ENCODE measurements around the gene KCTD6.

DNA sequence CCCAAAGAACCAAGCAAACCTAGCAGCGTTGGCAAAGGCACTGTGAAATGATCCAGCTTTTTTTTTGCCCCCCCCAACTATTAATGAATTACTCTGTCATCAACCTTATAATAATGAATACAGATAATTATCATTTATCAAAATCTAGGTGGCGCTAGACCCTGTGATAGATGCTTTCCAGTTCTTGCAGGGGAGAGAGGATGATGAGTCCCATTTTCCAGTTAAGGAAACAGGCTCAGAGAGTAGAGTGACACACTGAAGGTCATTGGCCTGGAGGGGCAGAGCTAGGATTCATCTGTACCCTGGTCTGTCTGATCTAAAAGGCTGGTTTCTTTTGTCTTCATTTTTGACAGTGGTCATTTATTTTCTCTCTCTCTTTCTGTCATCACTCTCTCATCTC lies 40.1 kb downstream of the KCTD6 start:
- TF ChIP-seq, protein P1, sequence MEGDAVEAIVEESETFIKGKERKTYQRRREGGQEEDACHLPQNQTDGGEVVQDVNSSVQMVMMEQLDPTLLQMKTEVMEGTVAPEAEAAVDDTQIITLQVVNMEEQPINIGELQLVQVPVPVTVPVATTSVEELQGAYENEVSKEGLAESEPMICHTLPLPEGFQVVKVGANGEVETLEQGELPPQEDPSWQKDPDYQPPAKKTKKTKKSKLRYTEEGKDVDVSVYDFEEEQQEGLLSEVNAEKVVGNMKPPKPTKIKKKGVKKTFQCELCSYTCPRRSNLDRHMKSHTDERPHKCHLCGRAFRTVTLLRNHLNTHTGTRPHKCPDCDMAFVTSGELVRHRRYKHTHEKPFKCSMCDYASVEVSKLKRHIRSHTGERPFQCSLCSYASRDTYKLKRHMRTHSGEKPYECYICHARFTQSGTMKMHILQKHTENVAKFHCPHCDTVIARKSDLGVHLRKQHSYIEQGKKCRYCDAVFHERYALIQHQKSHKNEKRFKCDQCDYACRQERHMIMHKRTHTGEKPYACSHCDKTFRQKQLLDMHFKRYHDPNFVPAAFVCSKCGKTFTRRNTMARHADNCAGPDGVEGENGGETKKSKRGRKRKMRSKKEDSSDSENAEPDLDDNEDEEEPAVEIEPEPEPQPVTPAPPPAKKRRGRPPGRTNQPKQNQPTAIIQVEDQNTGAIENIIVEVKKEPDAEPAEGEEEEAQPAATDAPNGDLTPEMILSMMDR (IDR thresholded peaks at IDR 0.05): peak; percentile 44
- TF ChIP-seq MXI1 (IDR thresholded peaks at IDR 0.05; ENCODE audit: low read depth, low read length) (no peak), EP300 (IDR thresholded peaks at IDR 0.05; ENCODE audit: borderline replicate concordance in 1 of 2, low read depth in 1 of 2, low read length in 1 of 2) (no peak), SIN3A (IDR thresholded peaks at IDR 0.05; ENCODE audit: borderline replicate concordance, low read depth, low read length) (no peak), EZH2phosphoT487 (IDR thresholded peaks at IDR 0.05; ENCODE audit: borderline replicate concordance, low read depth) (no peak), CHD2 (IDR thresholded peaks at IDR 0.05; ENCODE audit: low read length, partially characterized antibody) (no peak), POLR2AphosphoS5 (IDR thresholded peaks at IDR 0.05; ENCODE audit: low read depth, low read length) (no peak), NFIC (IDR thresholded peaks at IDR 0.05; ENCODE audit: borderline replicate concordance) (no peak), PBX3 (IDR thresholded peaks at IDR 0.05) (no peak), RAD21 (IDR thresholded peaks at IDR 0.05; ENCODE audit: low read length) (no peak)
- TF ChIP-seq, protein P2, sequence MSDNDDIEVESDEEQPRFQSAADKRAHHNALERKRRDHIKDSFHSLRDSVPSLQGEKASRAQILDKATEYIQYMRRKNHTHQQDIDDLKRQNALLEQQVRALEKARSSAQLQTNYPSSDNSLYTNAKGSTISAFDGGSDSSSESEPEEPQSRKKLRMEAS (IDR thresholded peaks at IDR 0.05; ENCODE audit: low read depth): no peak
- TF ChIP-seq, protein P3, sequence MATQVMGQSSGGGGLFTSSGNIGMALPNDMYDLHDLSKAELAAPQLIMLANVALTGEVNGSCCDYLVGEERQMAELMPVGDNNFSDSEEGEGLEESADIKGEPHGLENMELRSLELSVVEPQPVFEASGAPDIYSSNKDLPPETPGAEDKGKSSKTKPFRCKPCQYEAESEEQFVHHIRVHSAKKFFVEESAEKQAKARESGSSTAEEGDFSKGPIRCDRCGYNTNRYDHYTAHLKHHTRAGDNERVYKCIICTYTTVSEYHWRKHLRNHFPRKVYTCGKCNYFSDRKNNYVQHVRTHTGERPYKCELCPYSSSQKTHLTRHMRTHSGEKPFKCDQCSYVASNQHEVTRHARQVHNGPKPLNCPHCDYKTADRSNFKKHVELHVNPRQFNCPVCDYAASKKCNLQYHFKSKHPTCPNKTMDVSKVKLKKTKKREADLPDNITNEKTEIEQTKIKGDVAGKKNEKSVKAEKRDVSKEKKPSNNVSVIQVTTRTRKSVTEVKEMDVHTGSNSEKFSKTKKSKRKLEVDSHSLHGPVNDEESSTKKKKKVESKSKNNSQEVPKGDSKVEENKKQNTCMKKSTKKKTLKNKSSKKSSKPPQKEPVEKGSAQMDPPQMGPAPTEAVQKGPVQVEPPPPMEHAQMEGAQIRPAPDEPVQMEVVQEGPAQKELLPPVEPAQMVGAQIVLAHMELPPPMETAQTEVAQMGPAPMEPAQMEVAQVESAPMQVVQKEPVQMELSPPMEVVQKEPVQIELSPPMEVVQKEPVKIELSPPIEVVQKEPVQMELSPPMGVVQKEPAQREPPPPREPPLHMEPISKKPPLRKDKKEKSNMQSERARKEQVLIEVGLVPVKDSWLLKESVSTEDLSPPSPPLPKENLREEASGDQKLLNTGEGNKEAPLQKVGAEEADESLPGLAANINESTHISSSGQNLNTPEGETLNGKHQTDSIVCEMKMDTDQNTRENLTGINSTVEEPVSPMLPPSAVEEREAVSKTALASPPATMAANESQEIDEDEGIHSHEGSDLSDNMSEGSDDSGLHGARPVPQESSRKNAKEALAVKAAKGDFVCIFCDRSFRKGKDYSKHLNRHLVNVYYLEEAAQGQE (IDR thresholded peaks at IDR 0.05; ENCODE audit: low read depth, low read length): no peak

Measured in SK-N-SH (cell line).